ENCODE data around the gene C6orf89.
"Not testable (repeated sequence)": the region's sequence is repeated elsewhere in the genome, so short reads cannot be mapped to it uniquely, and the experiment has no call there.

C6orf89 gene

GRCh38 chr6:36924778-36925374 lies 39.1 kb downstream of the C6orf89 start:
- no peak for DNase-seq (ENCODE audit: low read depth)

GRCh38 chr6:36925809-36926208 lies 40.1 kb downstream of the C6orf89 start:
- DNase-seq (ENCODE audit: low read depth): no peak

GRCh38 chr6:36926708-36927513 lies 41.2 kb downstream of the C6orf89 start:
- no peak for DNase-seq (ENCODE audit: low read depth)

DNA sequence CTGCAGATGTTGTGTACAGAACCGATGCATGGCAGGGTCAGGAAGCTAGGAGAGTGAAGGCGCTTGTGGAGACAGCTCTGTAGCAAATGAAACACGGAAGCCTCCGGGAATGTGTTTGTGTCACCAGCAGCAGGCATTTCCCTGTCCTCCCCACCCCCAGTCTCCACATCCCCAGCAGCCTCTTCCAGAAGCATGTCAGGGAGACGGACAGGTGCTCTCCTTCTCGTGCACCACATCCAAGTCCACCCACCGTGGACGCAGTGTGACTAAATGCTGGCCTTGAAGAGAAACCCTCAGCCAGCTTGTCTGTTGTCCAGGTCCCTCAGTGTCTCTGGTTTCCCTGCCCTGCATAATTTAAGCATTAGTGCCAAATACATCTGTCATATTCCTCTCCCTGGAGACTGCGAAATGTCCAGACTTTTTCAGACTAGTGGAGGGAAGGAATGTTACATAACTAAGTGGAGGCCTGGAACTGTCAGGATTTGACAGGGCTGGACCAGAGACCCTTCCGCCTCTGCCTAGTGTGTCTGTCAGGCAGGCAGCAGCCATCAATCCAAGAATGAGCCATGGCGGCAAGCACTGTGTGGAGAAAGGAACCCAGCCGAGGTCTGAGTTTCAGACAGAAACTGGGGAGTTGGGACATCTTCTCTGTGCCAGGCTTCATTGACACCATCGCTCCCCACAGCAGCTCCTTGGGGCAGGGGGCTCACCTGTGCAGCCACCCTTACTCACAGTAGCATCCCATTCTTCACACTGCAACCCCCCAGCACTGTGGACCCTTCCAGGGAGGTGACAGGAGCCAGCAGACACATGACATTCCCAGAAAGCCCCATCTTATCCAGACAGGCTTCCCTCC lies 42.2 kb downstream of the C6orf89 start:
- no peak for DNase-seq (ENCODE audit: low read depth)

DNA sequence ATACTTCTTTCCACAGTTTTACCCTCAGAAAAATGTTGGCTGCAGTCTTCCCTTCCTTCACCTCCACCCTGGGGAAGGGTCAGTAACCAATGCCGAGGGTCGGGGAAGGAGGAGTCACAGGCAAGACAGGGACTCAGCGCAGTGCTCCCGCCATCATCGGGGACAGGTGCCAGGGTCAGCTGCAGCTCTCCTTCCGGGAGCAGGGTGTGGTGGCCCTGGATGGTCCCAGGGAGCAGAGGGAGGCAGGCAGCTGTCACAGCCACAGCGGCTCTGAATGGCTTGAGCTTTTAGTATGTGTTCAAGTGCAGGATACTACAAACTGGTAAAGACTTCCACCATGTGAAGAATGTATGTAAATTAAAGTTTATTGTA lies 42.8 kb downstream of the C6orf89 start:
- DNase-seq (ENCODE audit: low read depth): no peak

DNA sequence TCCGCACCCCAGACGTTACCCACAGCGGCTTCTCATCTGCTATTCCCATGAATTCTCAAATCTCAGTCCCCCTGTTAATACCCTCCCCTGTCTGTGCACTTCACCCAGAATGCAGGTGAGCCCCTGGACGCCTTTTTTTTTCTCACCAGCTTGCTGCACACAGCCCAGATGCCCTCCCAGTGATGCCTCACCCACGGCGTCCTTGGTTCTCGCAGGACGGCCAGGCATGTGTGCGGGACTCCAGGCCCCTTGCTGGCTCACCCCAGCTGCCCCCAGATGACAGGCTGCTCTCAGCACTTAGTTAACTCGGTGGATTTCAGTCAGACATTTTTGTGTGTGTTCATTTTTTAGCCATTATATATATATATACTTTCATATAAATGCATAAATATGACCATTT lies 43.4 kb downstream of the C6orf89 start:
- no peak for DNase-seq (ENCODE audit: low read depth)

DNA sequence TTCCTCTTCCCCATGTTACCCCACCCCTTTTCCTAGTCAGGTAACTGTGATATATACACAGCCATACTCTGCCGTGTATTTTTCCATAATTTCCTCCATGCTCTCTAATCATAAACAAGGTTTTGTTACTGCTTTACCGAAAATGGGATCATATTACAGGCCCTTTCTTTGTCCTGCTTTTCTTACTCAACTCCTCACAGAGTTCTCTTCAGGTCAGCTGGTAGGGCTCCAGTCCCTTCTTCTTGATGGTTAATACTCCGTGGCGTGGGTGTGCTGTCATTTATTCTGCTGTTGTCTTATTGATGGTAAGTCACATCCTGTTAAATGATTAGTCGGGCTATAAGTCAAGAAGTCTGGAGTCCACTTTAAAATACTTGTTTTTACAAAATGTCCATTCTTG lies 43.9 kb downstream of the C6orf89 start:
- DNase-seq (ENCODE audit: low read depth): no peak

DNA sequence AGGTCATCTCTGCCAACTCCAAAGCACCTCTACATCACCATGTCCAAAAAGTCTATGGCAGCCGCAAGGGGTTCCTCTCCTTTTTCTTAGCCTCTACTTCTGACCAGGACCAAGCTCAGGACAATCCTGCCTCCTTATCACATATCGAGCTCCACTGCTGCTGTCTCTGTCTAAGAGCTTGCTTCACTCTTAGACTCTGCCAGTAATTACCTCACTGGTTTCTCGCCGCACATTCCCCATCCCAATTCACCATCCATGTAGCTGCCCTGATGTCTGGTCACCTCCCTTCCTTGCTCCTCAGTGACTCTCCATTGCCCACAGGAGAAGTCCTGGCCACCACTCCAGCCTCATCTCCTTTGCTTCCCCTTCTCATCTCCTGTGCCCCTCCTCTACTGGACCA lies 44.7 kb downstream of the C6orf89 start:
- no peak for DNase-seq (ENCODE audit: low read depth)

GRCh38 chr6:36933102-36933501 lies 47.4 kb downstream of the C6orf89 start:
- peak; percentile 83 for DNase-seq (ENCODE audit: low read depth)

GRCh38 chr6:36933519-36933918 lies 47.8 kb downstream of the C6orf89 start:
- no peak for DNase-seq (ENCODE audit: low read depth)

GRCh38 chr6:36934901-36935300 lies 49.1 kb downstream of the C6orf89 start:
- DNase-seq (ENCODE audit: low read depth): no peak

- no peak for DNase-seq (ENCODE audit: low read depth)
These were observed 51.1 kb downstream of the C6orf89 start for GRCh38 chr6:36936824-36937223.

GRCh38 chr6:36937896-36938295 lies 52.1 kb downstream of the C6orf89 start:
- no peak for DNase-seq (ENCODE audit: low read depth)

GRCh38 chr6:36938536-36938935 lies 52.8 kb downstream of the C6orf89 start:
- DNase-seq (ENCODE audit: low read depth): peak; percentile 57

DNA sequence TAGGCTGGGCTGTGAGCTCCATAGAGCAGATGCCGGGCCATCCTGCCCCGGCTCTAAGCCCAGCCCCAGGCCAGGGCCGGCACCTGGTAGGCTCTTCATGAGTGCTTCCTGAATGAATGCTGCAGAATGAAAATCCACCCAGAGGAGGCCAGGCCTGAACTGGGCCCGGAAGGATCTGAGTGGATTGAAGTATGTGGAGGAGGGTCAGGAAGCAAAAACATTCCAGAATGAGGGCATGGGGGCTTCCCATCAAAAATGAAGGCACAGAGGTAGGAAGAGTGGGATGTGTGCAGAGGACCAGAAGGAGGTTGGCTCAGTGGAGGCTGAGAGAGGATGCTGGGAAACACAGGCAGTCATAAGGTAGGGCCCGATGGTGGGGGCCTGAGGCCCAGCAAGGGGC lies 53.3 kb downstream of the C6orf89 start:
- DNase-seq (ENCODE audit: low read depth): not testable (repeated sequence)

- DNase-seq (ENCODE audit: low read depth): no peak
These were observed 54.3 kb downstream of the C6orf89 start for GRCh38 chr6:36940027-36940426.

DNA sequence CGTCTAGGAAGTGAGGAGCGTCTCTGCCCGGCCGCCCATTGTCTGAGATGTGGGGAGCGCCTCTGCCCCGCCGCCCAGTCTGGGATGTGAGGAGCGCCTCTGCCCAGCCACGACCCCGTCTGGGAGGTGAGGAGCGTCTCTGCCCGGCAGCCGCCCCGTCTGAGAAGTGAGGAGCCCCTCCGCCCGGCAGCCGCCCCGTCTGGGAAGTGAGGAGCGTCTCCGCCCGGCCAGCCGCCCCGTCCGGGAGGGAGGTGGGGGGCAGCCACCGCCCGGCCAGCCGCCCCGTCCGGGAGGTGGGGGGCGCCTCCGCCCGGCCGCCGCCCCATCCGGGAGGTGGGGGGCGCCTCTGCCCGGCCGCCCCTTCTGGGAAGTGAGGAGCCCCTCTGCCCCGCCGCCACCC lies 55.8 kb downstream of the C6orf89 start:
- not testable (repeated sequence) for DNase-seq (ENCODE audit: low read depth)

DNA sequence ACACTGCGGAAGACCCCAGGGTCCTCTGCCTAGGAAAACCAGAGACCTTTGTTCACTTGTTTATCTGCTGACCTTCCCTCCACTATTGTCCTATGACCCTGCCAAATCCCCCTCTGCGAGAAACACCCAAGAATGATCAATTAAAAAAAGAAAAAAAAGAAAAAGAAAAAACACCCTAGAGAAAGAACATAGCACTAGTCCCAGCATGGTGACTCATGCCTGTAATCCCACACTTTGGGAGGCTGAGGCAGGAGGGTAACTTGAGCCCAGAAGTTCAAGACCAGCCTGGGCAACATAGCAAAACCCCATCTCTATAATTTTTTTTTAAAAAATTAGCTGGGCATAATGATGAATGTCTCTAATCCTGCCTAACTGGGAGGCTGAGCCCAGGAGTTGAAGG lies 56.6 kb downstream of the C6orf89 start:
- DNase-seq (ENCODE audit: low read depth): not testable (repeated sequence)

DNA sequence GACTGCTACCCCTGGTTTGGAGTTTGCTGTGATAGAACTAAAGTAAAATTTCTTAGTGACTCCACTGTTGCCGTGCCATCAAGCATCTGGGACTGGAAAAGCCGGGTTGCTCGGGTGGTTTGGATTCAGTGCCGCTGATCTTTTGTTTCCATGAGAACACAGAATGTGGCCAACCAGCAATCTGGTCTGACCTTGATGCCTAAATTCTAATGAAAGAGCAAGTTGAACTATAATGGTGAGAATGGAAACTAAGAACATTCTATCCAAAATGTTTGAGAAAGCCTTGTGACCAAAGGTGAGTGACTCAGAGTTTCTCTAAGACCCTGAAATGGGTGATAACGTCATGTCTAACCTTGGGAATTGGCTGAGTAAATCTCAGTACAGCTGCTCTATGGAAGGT lies 58.9 kb downstream of the C6orf89 start:
- no peak for DNase-seq (ENCODE audit: low read depth)

DNA sequence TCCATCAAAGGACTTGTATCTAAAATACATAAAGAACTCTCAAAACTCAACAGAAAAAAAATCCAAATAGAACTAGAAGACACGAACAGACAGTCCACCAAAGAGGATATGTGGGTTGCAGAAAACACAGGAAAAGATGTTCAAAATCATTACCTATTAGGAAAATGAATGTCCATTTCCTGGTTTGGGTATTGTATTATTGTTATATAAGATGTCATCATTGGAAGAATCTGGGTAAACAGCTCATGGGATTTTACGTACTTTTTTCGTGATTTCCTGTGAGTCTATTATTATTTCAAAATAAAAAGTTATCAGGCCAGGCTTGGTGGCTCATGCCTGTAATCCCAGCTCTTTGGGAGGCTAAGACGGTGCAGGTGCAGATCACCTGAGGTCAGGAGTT lies 59.5 kb downstream of the C6orf89 start:
- DNase-seq (ENCODE audit: low read depth): no peak

- DNase-seq (ENCODE audit: low read depth): no peak
These were observed 60.8 kb downstream of the C6orf89 start for GRCh38 chr6:36946526-36946925.

DNA sequence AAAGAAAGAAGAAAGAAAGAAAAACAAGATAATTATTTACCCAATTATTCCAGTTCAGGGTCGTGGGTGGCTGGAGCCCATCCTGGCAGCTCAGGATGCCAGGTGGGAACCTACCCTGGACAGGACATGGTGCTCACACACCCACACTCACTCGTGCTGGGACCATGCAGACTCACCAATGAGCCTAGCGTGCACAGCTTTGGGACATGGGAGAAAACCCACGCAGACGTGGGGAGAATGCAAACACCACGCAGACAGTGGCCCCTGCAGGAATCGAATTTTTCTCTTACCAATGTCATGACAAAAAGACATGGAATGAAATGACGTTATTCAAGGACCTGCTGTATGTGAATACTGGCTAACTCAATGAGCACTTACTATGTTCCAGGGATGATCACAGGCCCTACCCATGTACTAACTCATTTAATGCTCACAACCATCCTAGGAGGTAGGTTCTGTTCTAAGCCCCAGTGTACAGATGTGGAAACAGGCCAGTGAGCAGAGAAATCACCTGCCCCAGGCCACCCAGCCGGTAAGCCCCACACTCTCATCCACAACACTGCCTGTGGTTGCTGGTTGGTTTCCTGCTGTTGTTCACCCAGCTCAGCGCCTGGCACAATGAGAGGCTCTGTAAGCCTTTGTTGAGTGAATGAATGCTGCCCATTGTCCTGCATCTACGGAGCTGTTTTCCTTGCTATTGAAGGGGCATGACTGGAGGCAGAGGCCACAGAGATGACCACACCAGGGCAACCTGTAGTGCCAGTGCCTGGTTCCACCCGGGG lies 62.0 kb downstream of the C6orf89 start:
- DNase-seq (ENCODE audit: low read depth): no peak
